Skeletal muscle tissue (tissue), 4 donors: ENCODE results near the gene SRPK2. TPM values are rescaled to one million over a fixed set of nuclear protein-coding genes. Genes with fewer than 3 reads are reported as not detected.

Experiments
- H3K27ac ChIP-seq: one replicate; pipeline ENCODE4 v1.7.0; 2013; ENCODE audit warnings: mild to moderate bottlenecking, low read depth, low read length, inconsistent platforms
- H3K27me3 ChIP-seq, 3 donors: one replicate each; pipeline ENCODE4 v1.7.0; 2013; ENCODE audit warnings: low read length in 3 of 3; ENCODE audit not compliant: control insufficient read depth in 3 of 3, insufficient read depth in 3 of 3
- H3K36me3 ChIP-seq, 3 donors: one replicate each; pipeline ENCODE4 v1.7.0; 2013; ENCODE audit warnings: low read length in 3 of 3; ENCODE audit not compliant: control insufficient read depth in 3 of 3, insufficient read depth in 3 of 3
- H3K4me1 ChIP-seq, 3 donors: one replicate each; pipeline ENCODE4 v1.7.0; 2013; ENCODE audit warnings: low read length in 3 of 3, mild to moderate bottlenecking in 3 of 3; ENCODE audit not compliant: control insufficient read depth in 3 of 3, insufficient read depth in 3 of 3
- H3K4me3 ChIP-seq, 3 donors: one replicate each; pipeline ENCODE4 v1.7.0; 2013; ENCODE audit warnings: low read length in 3 of 3
- H3K9ac ChIP-seq, 3 donors: one replicate each; pipeline ENCODE4 v1.7.0; 2013; ENCODE audit warnings: low read length in 3 of 3, mild to moderate bottlenecking in 3 of 3, moderate library complexity in 2 of 3, low read depth in 1 of 3
- H3K9me3 ChIP-seq, 3 donors: one replicate each; pipeline ENCODE4 v1.7.0; 2013; ENCODE audit warnings: low read length in 3 of 3; ENCODE audit not compliant: control insufficient read depth in 3 of 3
- total RNA-seq: library from RNA; depleted of rRNA; stranded (reverse); fragments of >200 nt; gene quantifications from one replicate; pipeline ENCODE4 v1.2.3, GENCODE V29; 2014
- donor health status: Osteomylitis.

SRPK2 gene
- total RNA-seq, 1 donor from 2014 or later = 73.6 TPM

GRCh38 chr7:105215821-105216220 lies 172.9 kb downstream of the SRPK2 start:
- H3K4me1 ChIP-seq = peaks cover 0 to 11% (median 2%) of the 10 kb centered on the region in 3 donors
- H3K27me3 ChIP-seq = no peaks in the 10 kb centered on the region
- no peaks in the 10 kb centered on the region for H3K9me3 ChIP-seq
- H3K9ac ChIP-seq = no peak overlapping the region
- H3K36me3 ChIP-seq = no peaks in the 10 kb centered on the region
- H3K27ac ChIP-seq = no peak overlapping the region
- no peak overlapping the region for H3K4me3 ChIP-seq

- peaks cover 4 to 17% (median 4%) of the 10 kb centered on the region in 3 donors for H3K4me1 ChIP-seq
- H3K36me3 ChIP-seq = no peaks in the 10 kb centered on the region
- no peak overlapping the region for H3K9ac ChIP-seq
- H3K4me3 ChIP-seq = no peak overlapping the region
- H3K27me3 ChIP-seq = no peaks in the 10 kb centered on the region
- H3K27ac ChIP-seq = no peak overlapping the region
- no peaks in the 10 kb centered on the region for H3K9me3 ChIP-seq
Measured at GRCh38 chr7:105215182-105215581, 173.5 kb downstream of the SRPK2 start.

- Histone ChIP-seq H3K27me3 (no peaks in the 10 kb centered on the region), H3K27ac (no peak overlapping the region), H3K36me3 (no peaks in the 10 kb centered on the region), H3K9me3 (no peaks in the 10 kb centered on the region), H3K4me1 (peaks cover 4 to 17% (median 4%) of the 10 kb centered on the region in 3 donors), H3K4me3 (no peak overlapping the region), H3K9ac (no peak overlapping the region)
Measured at GRCh38 chr7:105213611-105214010, 175.1 kb downstream of the SRPK2 start.

- no peaks in the 10 kb centered on the region for H3K9me3 ChIP-seq
- no peaks in the 10 kb centered on the region for H3K36me3 ChIP-seq
- no peak overlapping the region for H3K4me3 ChIP-seq
- H3K4me1 ChIP-seq = peaks cover 2 to 9% (median 4%) of the 10 kb centered on the region in 3 donors
- H3K27ac ChIP-seq = no peak overlapping the region
- H3K27me3 ChIP-seq = no peaks in the 10 kb centered on the region
- H3K9ac ChIP-seq = no peak overlapping the region
Measured at GRCh38 chr7:105212212-105212611, 176.5 kb downstream of the SRPK2 start.

- no peaks in the 10 kb centered on the region for H3K36me3 ChIP-seq
- H3K27ac ChIP-seq = peak overlapping the region; percentile 15
- H3K9ac ChIP-seq = peak overlapping the region in 1 of 3 donors; percentile 4
- H3K4me3 ChIP-seq = peak overlapping the region in 1 of 3 donors; percentile 20
- no peaks in the 10 kb centered on the region for H3K9me3 ChIP-seq
- H3K27me3 ChIP-seq = no peaks in the 10 kb centered on the region
- H3K4me1 ChIP-seq = peaks cover 2 to 9% (median 4%) of the 10 kb centered on the region in 3 donors
Measured at GRCh38 chr7:105210721-105211205, 178.0 kb downstream of the SRPK2 start.

GRCh38 chr7:105209870-105210269 lies 178.9 kb downstream of the SRPK2 start:
- no peak overlapping the region for H3K27ac ChIP-seq

GRCh38 chr7:105209433-105209832 lies 179.3 kb downstream of the SRPK2 start:
- Histone ChIP-seq H3K36me3 (no peaks in the 10 kb centered on the region), H3K27me3 (no peaks in the 10 kb centered on the region), H3K27ac (no peak overlapping the region), H3K4me3 (no peak overlapping the region), H3K4me1 (peaks cover 2 to 16% (median 4%) of the 10 kb centered on the region in 3 donors), H3K9ac (no peak overlapping the region), H3K9me3 (no peaks in the 10 kb centered on the region)

More at GRCh38 chr7:105209870-105210269, 178.9 kb downstream of the SRPK2 start:
- H3K27me3 ChIP-seq = no peaks in the 10 kb centered on the region
- H3K9ac ChIP-seq = no peak overlapping the region
- H3K36me3 ChIP-seq = no peaks in the 10 kb centered on the region
- peaks cover 2 to 12% (median 4%) of the 10 kb centered on the region in 3 donors for H3K4me1 ChIP-seq
- no peaks in the 10 kb centered on the region for H3K9me3 ChIP-seq
- H3K4me3 ChIP-seq = no peak overlapping the region

- Histone ChIP-seq H3K27me3 (no peaks in the 10 kb centered on the region), H3K4me3 (no peak overlapping the region), H3K27ac (no peak overlapping the region), H3K9ac (no peak overlapping the region), H3K36me3 (peaks cover 0 to 2% (median 0%) of the 10 kb centered on the region in 3 donors), H3K4me1 (peaks cover 4 to 19% (median 4%) of the 10 kb centered on the region in 3 donors), H3K9me3 (no peaks in the 10 kb centered on the region)
Measured at GRCh38 chr7:105206985-105207384, 181.7 kb downstream of the SRPK2 start.

GRCh38 chr7:105205592-105206237 lies 183.0 kb downstream of the SRPK2 start:
- no peak overlapping the region for H3K9ac ChIP-seq
- peaks cover 0 to 3% (median 2%) of the 10 kb centered on the region in 3 donors for H3K36me3 ChIP-seq
- no peak overlapping the region for H3K4me3 ChIP-seq
- no peak overlapping the region for H3K27ac ChIP-seq
- H3K27me3 ChIP-seq = no peaks in the 10 kb centered on the region
- H3K4me1 ChIP-seq = peaks cover 4 to 16% (median 4%) of the 10 kb centered on the region in 3 donors
- no peaks in the 10 kb centered on the region for H3K9me3 ChIP-seq

GRCh38 chr7:105204953-105205352 lies 183.8 kb downstream of the SRPK2 start:
- Histone ChIP-seq H3K9ac (no peak overlapping the region), H3K4me1 (peaks cover 0 to 11% (median 2%) of the 10 kb centered on the region in 3 donors), H3K27me3 (no peaks in the 10 kb centered on the region), H3K9me3 (no peaks in the 10 kb centered on the region), H3K4me3 (no peak overlapping the region), H3K27ac (no peak overlapping the region), H3K36me3 (peaks cover 0 to 3% (median 2%) of the 10 kb centered on the region in 3 donors)
